HG03108 (cell line): ENCODE results near the gene XXYLT1.

Experiments used
- ATAC-seq: cut with Tn5 transposase; IDR thresholded peaks from one replicate; pipeline ENCODE4 v1.9.1; 2021; ENCODE audit warnings: moderate library complexity; ENCODE audit not compliant: unreplicated experiment

The XXYLT1 gene

GRCh38 chr3:195036574-195036973 lies 234.4 kb downstream of the XXYLT1 start:
- ATAC-seq = no peak

DNA sequence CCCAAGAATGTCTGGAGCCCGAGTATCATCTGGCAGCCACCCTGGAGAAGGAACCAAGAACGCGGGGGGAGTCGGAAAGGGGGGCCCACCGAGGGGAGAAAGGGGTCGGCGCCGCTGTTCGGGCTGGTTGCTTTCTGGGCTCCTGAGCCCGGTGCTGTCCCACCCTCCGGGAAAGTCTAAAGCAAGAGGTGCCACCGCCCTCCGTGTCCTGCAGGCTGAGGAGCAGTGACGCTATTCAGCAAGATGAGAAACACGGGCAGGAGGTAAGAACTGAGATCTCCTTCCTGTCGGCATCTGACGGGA lies 234.8 kb downstream of the XXYLT1 start:
- no peak for ATAC-seq

DNA sequence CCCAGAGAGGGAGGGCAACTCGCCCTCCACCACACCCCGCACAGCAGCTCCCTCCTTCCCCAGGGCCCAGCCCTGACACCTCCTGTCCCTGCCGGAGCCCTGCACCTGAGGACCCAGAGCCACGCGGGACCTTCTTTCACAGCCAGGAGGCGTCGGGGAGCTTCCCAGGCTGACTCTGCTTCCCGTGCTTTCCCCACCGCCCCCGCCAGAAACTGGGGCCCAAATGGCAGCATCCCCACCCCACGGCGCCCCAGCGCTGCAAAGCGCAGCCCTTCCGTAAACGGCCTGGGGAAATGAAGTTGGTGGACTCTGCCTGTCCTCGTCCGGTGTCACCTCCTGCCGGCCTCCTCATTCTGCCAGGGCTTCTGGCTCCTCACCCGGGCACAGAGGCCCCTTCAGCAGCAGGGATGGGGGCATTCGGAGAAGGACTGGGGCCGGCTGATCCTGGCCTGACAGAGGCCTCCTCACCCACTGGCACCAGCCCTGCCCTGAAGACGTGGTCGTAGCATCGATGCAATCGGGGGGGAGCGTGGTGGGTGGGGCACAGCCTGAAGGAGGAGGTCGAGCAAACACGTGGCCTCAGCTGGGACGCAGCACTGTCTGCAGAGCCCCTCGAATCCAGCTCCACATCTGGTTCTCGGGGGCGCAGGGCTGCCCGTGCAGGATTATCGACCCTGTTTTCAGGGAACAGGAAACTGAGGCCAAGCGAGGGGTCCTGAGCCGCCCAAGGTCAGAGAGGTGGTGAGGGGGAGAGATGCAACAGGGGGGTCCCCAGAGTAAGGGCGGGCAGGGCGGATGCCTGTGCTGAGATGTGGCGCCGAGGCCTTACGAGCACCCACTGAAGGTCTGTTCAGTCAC lies 235.4 kb downstream of the XXYLT1 start:
- no peak for ATAC-seq

- ATAC-seq = no peak
Measured at GRCh38 chr3:195034541-195034940, 236.4 kb downstream of the XXYLT1 start.

GRCh38 chr3:195034101-195034500 lies 236.9 kb downstream of the XXYLT1 start:
- ATAC-seq = no peak

DNA sequence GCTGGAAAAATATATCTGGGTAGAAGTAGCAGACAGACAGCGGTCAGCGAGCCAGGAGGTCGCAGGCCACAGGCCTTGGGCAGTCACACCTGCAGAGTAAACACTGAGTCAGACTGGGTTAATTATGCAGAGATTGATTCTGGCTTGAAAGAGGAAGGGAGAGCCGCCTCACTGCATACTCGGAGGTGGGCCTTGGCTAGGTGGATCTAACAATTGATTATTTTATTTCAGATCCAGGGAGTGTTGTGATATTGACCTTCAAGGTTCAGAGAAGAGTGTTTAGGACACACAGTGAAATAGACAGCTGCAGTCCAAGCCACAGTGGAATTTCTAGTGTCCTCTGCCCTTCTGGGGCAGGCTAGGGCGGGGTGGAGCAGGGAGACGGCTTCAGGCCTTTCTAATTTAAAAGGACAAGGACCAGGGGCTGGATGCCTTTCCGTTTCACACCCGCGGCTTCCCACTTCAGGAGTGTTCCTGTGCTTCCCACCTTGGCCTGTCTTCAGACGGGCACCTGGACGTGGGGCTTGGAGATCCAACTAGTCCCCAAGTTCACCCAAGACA lies 237.3 kb downstream of the XXYLT1 start:
- ATAC-seq = no peak

DNA sequence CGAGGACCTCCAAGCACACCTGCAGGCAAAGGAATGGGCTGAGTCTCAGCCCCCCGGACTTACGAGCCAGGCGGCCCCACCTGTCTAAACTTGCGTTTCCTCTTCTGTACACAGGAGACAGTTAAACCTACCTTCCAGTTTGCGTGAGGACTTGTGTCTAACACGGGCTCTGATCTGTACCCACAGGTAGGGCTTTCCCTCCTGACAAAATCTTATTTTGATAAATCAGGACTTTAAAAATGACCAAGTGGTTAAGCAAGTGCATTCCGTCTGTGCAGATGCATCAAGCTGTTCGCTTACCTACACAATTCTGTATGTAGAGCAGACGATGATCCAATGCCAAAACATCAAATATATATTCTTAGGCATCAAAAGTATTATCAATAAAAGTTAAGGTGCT lies 238.0 kb downstream of the XXYLT1 start:
- no peak for ATAC-seq

- no peak for ATAC-seq
Measured at GRCh38 chr3:195032106-195032759, 238.7 kb downstream of the XXYLT1 start.

DNA sequence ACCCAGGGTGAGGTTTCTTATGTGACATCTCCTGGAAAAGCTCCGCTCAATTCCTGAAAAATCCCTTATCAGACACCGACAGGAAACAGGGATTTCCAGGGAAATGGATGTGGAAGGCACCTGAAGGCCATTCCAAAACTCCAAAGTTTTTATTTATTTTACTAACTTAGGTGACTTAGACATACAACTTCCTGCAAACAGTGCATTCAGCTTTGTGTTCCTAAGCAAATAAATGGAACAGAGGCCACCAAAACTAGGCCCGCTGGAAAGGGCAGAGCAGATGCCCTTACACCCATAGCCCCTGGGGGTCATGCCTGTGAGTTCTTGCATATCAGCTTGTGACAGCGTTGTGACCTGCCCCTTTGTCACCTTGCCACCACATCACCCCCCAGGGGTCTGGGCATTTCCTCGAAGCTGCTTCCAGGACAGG lies 239.4 kb downstream of the XXYLT1 start:
- no peak for ATAC-seq

GRCh38 chr3:195030791-195031321 lies 240.1 kb downstream of the XXYLT1 start:
- no peak for ATAC-seq

GRCh38 chr3:195028877-195029606 lies 241.9 kb downstream of the XXYLT1 start:
- ATAC-seq = no peak

DNA sequence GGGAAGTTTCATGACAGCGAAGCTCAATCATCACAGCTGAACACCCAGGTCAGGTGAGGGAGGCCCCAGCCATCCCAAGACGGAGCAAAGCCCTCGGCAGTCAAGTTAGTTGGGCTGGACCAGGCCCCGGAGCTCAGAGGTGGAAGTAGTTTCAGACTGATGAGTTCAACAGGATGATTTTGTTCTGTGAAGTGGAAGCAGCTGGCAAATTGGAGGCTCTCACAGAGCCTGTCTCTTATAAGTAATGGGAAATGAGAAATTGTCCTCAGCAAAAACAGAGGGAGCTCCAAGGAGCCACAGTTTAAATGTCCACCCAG lies 245.1 kb downstream of the XXYLT1 start:
- no peak for ATAC-seq

DNA sequence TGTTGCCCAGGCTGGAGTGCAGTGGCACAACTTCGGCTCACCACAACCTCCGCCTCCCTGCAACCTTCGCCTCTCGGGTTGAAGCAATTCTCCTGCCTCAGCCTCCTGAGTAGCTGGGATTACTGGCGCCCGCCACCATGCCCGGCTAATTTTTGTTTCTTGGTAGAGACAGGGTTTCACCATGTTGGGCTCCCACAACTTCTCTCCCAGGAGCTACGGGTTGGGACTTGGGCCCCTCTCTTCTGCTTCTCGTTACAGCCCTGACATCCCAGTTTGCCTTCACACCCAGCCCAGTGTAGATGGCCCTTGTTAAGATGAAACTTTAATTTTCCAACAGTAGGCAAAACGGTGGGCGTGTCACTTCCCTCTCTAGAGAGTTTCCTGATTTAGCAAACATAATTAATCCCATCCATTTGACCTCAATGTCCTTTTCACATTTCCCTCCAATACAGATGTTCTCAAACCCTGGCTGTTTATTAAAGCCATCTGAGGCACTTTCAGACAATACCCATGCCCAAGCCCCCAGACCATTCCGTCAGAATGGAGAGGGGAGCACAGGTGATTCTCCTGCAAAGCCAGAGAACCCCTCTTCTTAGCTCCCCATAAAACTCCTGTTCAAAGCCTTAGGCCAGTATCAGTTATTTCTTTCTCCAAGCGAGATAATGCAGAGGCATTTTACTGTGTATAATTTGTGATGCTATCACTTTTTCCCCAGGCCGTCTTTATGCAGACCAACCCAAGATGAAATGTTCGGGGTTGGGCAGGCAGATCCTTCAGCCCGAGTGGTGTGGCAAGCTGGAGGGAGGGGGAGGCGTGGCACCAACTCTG lies 245.7 kb downstream of the XXYLT1 start:
- no peak for ATAC-seq

- ATAC-seq = no peak
Measured at GRCh38 chr3:195023989-195024388, 247.0 kb downstream of the XXYLT1 start.

DNA sequence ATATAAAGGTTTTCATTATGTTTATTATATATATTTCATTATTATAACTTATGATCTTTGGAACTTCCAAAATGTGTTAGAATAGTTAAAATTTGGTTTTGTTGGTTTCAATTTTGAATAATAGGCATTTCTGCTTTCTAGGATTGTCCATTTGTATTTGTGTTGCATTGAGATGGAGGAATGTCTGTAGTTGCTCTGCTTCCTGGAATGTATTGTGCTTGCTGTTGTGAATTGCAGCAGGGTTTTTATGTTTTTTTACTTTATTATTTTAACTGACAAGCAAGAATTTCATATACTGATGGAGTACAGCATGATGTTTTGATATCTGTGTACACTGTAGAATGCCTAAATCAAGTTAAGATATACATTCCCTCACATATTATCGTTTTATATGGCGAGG lies 247.4 kb downstream of the XXYLT1 start:
- ATAC-seq = no peak

GRCh38 chr3:195021692-195022091 lies 249.3 kb downstream of the XXYLT1 start:
- no peak for ATAC-seq

DNA sequence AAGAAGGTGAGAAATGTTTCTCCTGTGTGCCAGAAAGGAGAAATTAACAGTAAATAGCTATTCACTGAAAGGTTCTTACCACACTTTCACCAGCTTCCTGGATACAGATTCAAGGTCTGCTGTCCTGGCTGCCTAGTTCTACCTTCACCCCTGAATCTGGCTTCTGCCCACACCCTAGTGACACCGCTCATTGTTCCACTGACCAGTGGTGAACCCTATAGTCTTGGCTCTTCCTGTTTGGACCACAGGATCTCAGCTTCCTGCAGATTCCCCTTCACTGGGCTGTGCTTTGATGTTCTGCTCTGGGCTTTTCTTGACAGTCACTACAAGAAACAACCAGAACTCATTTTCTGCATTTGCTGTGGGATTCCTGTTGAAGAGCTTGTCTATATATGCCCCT lies 250.0 kb downstream of the XXYLT1 start:
- no peak for ATAC-seq

- no peak for ATAC-seq
Measured at GRCh38 chr3:195020185-195020584, 250.8 kb downstream of the XXYLT1 start.

DNA sequence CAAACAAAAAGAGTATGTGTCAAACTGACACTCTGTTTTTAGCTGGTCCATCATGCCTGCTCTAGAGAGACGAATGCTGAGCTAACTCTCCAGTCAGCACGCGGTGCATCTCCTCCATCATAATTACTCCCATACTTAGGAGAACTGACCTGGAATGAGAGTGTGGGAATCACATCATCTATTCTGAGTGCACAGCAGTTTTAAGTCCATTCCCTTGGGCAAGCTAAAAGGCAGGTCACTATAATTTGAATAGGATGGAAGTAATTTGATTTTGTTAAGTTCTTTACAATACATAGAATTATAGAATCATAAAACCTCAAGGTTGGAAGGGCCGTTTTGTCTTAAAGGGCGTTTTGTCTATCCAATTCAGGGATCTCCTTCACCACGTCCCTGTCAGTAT lies 251.6 kb downstream of the XXYLT1 start:
- ATAC-seq = no peak
